SK-N-SH (cell line): ENCODE measurements around the gene FAM181A. TPM values are rescaled to one million over a fixed set of nuclear protein-coding genes. Genes with fewer than 3 reads are reported as not detected.

Experiments
- CTCF ChIA-PET: fragments of 300-600, 350-600 bp; formaldehyde crosslinking; extraction: SDS; loops from one replicate; lab custom pipeline; 2021; lab: Yijun Ruan, JAX
- POLR2A ChIA-PET: fragments of 350-600 bp; sonication (Branson Sonifier 250); formaldehyde crosslinking; extraction: SDS; loops from one replicate; lab custom pipeline; 2020; ENCODE audit warnings: antibody characterized with exemption, inconsistent platforms; lab: Yijun Ruan, JAX
- DNase-seq: peaks from one replicate; pipeline ENCODE4 v3.0.0; 2012
- H2AFZ ChIP-seq: fragments of 200-600 bp; sonication (generic); 2 replicates; pipeline ENCODE4 v1.8.1; 2016; ENCODE audit warnings: antibody characterized with exemption, mild to moderate bottlenecking, low read depth
- H3F3A ChIP-seq: fragments of 200-600 bp; sonication (generic); replicated peaks from 2 replicates; pipeline ENCODE3; 2016; ENCODE audit warnings: antibody characterized with exemption, mild to moderate bottlenecking; ENCODE audit not compliant: insufficient read depth
- H3K27ac ChIP-seq, 2 experiments: fragments of 200-500 bp in 1 of 2; fragments of 200-600 bp in 1 of 2; sonication (Bioruptor generic) in 1 of 2; sonication (generic), shearing (Covaris generic) in 1 of 2; 2 replicates each; pipeline versions ENCODE4 v1.5.1 to v1.6.1; 2014 to 2016; ENCODE audit warnings: low read depth in 2 of 2, inconsistent platforms in 1 of 2, low read length in 1 of 2, mild to moderate bottlenecking in 1 of 2, mixed read lengths in 1 of 2
- H3K27me3 ChIP-seq: fragments of 200-600 bp; sonication (generic), shearing (Covaris generic); 2 replicates; pipeline ENCODE4 v1.6.1; 2016; ENCODE audit warnings: mixed run types; ENCODE audit not compliant: insufficient read depth
- H3K36me3 ChIP-seq, 2 experiments: fragments of 200-500 bp in 1 of 2; fragments of 200-600 bp in 1 of 2; sonication (Bioruptor generic) in 1 of 2; sonication (generic) in 1 of 2; replicated peaks in 1 of 2; 2 replicates each; pipeline versions ENCODE3 to v1.5.1; 2014 to 2016; ENCODE audit warnings: low read length in 1 of 2, mild to moderate bottlenecking in 1 of 2; ENCODE audit not compliant: insufficient read depth in 2 of 2, control insufficient read depth in 1 of 2
- H3K4me1 ChIP-seq, 2 experiments: fragments of 200-500 bp in 1 of 2; fragments of 200-600 bp in 1 of 2; sonication (Bioruptor generic) in 1 of 2; sonication (generic), shearing (Covaris generic) in 1 of 2; 2 replicates each; pipeline versions ENCODE4 v1.5.1 to v1.6.1; 2014 to 2016; ENCODE audit warnings: low read depth in 1 of 2, low read length in 1 of 2, mixed run types in 1 of 2; ENCODE audit not compliant: insufficient read depth in 2 of 2, control insufficient read depth in 1 of 2
- H3K4me2 ChIP-seq: fragments of 200-600 bp; sonication (generic), shearing (Covaris generic); 2 replicates; pipeline ENCODE4 v1.6.1; 2017; ENCODE audit warnings: mixed run types
- H3K4me3 ChIP-seq, 2 experiments: fragments of 200-500 bp in 1 of 2; fragments of 200-600 bp in 1 of 2; sonication (Bioruptor generic) in 1 of 2; sonication (generic), shearing (Covaris generic) in 1 of 2; 2 replicates each; pipeline versions ENCODE4 v1.5.1 to v1.8.1; 2014 to 2016; ENCODE audit warnings: low read depth in 2 of 2, inconsistent platforms in 1 of 2, low read length in 1 of 2, mild to moderate bottlenecking in 1 of 2, mixed read lengths in 1 of 2, moderate library complexity in 1 of 2
- H3K79me2 ChIP-seq: fragments of 200-600 bp; sonication (generic); 2 replicates; pipeline ENCODE4 v1.8.1; 2017; ENCODE audit warnings: mild to moderate bottlenecking; ENCODE audit not compliant: insufficient read depth
- H3K9ac ChIP-seq: fragments of 200-600 bp; sonication (generic); 2 replicates; pipeline ENCODE4 v1.6.1; 2017; ENCODE audit warnings: mixed run types
- H3K9me2 ChIP-seq: fragments of 200-600 bp; sonication (generic); 2 replicates; pipeline ENCODE4 v1.6.1; 2017; ENCODE audit warnings: mixed run types
- H3K9me3 ChIP-seq: fragments of 200-600 bp; sonication (generic); 2 replicates; pipeline ENCODE4 v1.6.1; 2017; ENCODE audit warnings: mixed run types, mild to moderate bottlenecking, moderate library complexity
- H4K20me1 ChIP-seq: fragments of 200-600 bp; sonication (generic); 2 replicates; pipeline ENCODE4 v1.6.1; 2017; ENCODE audit warnings: mild to moderate bottlenecking, mixed run types; ENCODE audit not compliant: insufficient read depth
- FOXJ3 ChIP-seq: sonication (generic); formaldehyde crosslinking; IDR thresholded peaks from 2 replicates; pipeline ENCODE4 v1.5.1; 2020; ENCODE audit warnings: mild to moderate bottlenecking, missing genetic modification reagents
- GABPA ChIP-seq: IDR thresholded peaks from 2 replicates; pipeline ENCODE4 v1.4.0; 2012; ENCODE audit warnings: low read depth, mild to moderate bottlenecking
- GATA2 ChIP-seq: sonication (generic); formaldehyde crosslinking; IDR thresholded peaks from 2 replicates; pipeline ENCODE4 v1.5.0; 2020; ENCODE audit warnings: mild to moderate bottlenecking, missing genetic modification reagents
- MXI1 ChIP-seq: IDR thresholded peaks from 2 replicates; pipeline ENCODE4 v1.6.1; 2012; ENCODE audit warnings: mild to moderate bottlenecking, low read depth, low read length, improper control_type of control experiment
- NFIC ChIP-seq: IDR thresholded peaks from 2 replicates; pipeline ENCODE4 v1.4.0; 2012; ENCODE audit warnings: borderline replicate concordance
- RFX5 ChIP-seq: IDR thresholded peaks from 2 replicates; pipeline ENCODE4 v1.6.1; 2012; ENCODE audit warnings: mild to moderate bottlenecking, improper control_type of control experiment, low read length
- SMC3 ChIP-seq: IDR thresholded peaks from 2 replicates; pipeline ENCODE4 v1.6.1; 2012; ENCODE audit warnings: low read depth, low read length, improper control_type of control experiment
- TCF12 ChIP-seq: IDR thresholded peaks from 2 replicates; pipeline ENCODE4 v1.4.0; 2012
- WGBS: methylation state at CpG from one replicate; pipeline ENCODE4 v1.1.6; 2017; ENCODE audit warnings: low lambda C conversion rate; 5-methylcytosine and 5-hydroxymethylcytosine counted together
- polyA plus RNA-seq, 3 experiments: library from polyadenylated mRNA; depleted of rRNA; stranded (reverse); fragments of >200 nt; gene quantifications; 2 replicates each; pipeline ENCODE4 v1.2.3, GENCODE V29; 2012
- TF ChIP-seq, protein P1 (sequence below): fragments of 200-600 bp; sonication (generic); IDR thresholded peaks from 2 replicates; pipeline ENCODE4 v1.6.1; 2017; ENCODE audit warnings: antibody characterized with exemption, mild to moderate bottlenecking, moderate library complexity
- TF ChIP-seq, protein P2 (sequence below): IDR thresholded peaks from 2 replicates; pipeline ENCODE4; 2012
- TF ChIP-seq, protein P3 (sequence below): IDR thresholded peaks from 2 replicates; pipeline ENCODE4 v1.4.0; 2012; ENCODE audit warnings: low read depth, borderline replicate concordance

FAM181A gene
- polyA plus RNA-seq, 1 of the 3 experiments (the other 2 are of a cell fraction), result not detected

DNA sequence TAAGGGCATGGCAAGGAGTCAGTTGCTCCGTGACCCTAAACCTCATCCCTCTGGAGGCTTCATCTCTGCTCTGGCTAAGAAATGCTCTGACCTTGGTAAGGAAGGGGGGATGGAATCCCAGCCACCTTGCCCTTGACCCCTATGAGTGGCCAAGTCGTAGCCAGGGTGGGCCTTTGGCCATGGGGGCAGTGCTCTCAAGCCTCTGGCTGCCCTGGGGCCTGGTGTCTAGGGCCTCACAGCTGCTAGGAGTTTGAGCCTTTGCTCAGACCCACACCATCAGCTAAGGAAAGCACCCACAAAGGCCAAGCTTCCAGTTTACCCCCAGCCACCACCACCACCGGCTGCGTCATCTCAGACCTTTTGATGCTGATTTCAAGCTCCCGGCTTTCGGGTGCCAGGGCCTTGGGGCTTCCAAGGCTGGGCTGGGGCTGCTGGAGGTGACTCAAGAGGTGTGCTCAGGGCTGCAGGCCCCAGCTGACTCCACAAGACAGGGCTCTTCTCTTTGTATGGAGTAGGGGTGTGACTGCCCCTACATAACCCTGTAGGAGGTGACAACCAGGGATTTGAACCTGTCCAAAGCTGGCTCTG is 45.6 kb downstream of the FAM181A start:
- ChIA-PET CTCF (interaction anchor here (0.6 to 6.0 kb wide), 2 partner anchors 15 to 32 kb away, joined by 3 to 69 read pairs; no protein-coding TSS in a partner anchor), POLR2A (no interaction called here)
- Histone ChIP-seq H3F3A (no peaks in the 10 kb centered on the region), H2AFZ (no peak overlapping the region), H3K27me3 (no peaks in the 10 kb centered on the region), H3K4me3 (no peak overlapping the region), H3K9ac (no peak overlapping the region), H3K36me3 (no peaks in the 10 kb centered on the region), H3K27ac (no peak overlapping the region), H4K20me1 (no peaks in the 10 kb centered on the region), H3K9me3 (no peaks in the 10 kb centered on the region), H3K9me2 (no peaks in the 10 kb centered on the region), H3K4me1 (peaks cover 0 to 3% of the 10 kb centered on the region in 2 experiments; a peak in 1 of 4 replicates), H3K79me2 (no peaks in the 10 kb centered on the region), H3K4me2 (no peak overlapping the region)
- no peak for DNase-seq
- 96% methylated on average over 5 of the region's 6 CpGs for WGBS
- TF ChIP-seq, protein P1, sequence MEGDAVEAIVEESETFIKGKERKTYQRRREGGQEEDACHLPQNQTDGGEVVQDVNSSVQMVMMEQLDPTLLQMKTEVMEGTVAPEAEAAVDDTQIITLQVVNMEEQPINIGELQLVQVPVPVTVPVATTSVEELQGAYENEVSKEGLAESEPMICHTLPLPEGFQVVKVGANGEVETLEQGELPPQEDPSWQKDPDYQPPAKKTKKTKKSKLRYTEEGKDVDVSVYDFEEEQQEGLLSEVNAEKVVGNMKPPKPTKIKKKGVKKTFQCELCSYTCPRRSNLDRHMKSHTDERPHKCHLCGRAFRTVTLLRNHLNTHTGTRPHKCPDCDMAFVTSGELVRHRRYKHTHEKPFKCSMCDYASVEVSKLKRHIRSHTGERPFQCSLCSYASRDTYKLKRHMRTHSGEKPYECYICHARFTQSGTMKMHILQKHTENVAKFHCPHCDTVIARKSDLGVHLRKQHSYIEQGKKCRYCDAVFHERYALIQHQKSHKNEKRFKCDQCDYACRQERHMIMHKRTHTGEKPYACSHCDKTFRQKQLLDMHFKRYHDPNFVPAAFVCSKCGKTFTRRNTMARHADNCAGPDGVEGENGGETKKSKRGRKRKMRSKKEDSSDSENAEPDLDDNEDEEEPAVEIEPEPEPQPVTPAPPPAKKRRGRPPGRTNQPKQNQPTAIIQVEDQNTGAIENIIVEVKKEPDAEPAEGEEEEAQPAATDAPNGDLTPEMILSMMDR, result no peak
- TF ChIP-seq SMC3, result no peak
- no peak for TF ChIP-seq GABPA
- no peak for TF ChIP-seq GATA2 (CRISPR knock-in tag)
- no peak for TF ChIP-seq MXI1
- TF ChIP-seq, protein P2, sequence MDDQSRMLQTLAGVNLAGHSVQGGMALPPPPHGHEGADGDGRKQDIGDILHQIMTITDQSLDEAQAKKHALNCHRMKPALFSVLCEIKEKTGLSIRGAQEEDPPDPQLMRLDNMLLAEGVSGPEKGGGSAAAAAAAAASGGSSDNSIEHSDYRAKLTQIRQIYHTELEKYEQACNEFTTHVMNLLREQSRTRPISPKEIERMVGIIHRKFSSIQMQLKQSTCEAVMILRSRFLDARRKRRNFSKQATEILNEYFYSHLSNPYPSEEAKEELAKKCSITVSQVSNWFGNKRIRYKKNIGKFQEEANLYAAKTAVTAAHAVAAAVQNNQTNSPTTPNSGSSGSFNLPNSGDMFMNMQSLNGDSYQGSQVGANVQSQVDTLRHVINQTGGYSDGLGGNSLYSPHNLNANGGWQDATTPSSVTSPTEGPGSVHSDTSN, result no peak

DNA sequence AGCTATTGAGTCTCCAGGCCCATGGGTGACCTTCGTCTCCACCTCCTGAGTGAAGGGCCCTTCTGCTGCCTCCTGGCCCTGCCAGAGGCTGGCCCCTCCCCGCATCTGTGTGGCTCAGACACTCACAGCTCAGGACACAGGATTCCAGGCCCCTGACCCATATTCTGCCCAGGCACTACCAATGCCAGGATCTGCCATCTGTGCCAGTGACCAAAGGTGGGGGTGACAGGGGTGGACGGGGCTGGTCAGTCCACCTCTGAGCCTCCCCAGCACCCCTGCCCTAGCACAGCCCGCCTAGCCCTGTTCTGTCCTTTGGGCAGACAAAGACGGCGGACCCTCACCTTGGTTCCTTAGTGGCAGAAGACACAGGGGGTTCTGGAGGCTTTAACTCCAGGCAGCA is 46.5 kb downstream of the FAM181A start:
- no peak overlapping the region for H3K27ac ChIP-seq
- ChIA-PET POLR2A (no interaction called here), CTCF (interaction anchor here (1.3 to 6.0 kb wide), 4 partner anchors 25 to 163 kb away, joined by 3 to 69 read pairs (median 4); no protein-coding TSS in a partner anchor)
- H3K9ac ChIP-seq, result no peak overlapping the region
- no peaks in the 10 kb centered on the region for H3K36me3 ChIP-seq
- H3K9me2 ChIP-seq, result no peaks in the 10 kb centered on the region
- H3F3A ChIP-seq, result no peaks in the 10 kb centered on the region
- TF ChIP-seq, protein P2, result no peak
- TF ChIP-seq FOXJ3 (CRISPR knock-in tag) (no peak), SMC3 (no peak), MXI1 (no peak), TCF12 (no peak), NFIC (no peak), RFX5 (no peak)
- TF ChIP-seq, protein P1, result no peak
- TF ChIP-seq, protein P3, sequence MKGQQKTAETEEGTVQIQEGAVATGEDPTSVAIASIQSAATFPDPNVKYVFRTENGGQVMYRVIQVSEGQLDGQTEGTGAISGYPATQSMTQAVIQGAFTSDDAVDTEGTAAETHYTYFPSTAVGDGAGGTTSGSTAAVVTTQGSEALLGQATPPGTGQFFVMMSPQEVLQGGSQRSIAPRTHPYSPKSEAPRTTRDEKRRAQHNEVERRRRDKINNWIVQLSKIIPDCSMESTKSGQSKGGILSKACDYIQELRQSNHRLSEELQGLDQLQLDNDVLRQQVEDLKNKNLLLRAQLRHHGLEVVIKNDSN, result no peak
- H3K4me1 ChIP-seq, result peaks cover 0 to 3% of the 10 kb centered on the region in 2 experiments; a peak in 1 of 4 replicates
- H3K79me2 ChIP-seq, result no peaks in the 10 kb centered on the region
- no peak overlapping the region for H2AFZ ChIP-seq
- no peaks in the 10 kb centered on the region for H3K9me3 ChIP-seq
- no peaks in the 10 kb centered on the region for H4K20me1 ChIP-seq
- no peak overlapping the region for H3K4me3 ChIP-seq
- no peak overlapping the region for H3K4me2 ChIP-seq
- WGBS, result 76% methylated on average over 5 of the region's 6 CpGs
- H3K27me3 ChIP-seq, result no peaks in the 10 kb centered on the region
- no peak for DNase-seq
